ENCODE measurements around the gene MSI2.

The MSI2 gene

GRCh38 chr17:57677301-57677700 is 421.0 kb downstream of the MSI2 start:
- H3K9ac ChIP-seq (ENCODE audit: low read length): no peak overlapping the region
- H3K36me3 ChIP-seq (ENCODE audit: control insufficient read depth in 1 of 2, insufficient read depth in 2 of 2, low read length in 2 of 2): peaks cover 11 to 19% of the 10 kb centered on the region in 2 experiments
- no peak overlapping the region for H3K4ac ChIP-seq (ENCODE audit: low read depth, low read length)
- H2AFZ ChIP-seq (ENCODE audit: insufficient read depth, low read length, poor library complexity): no peak overlapping the region
- no peak overlapping the region for H2BK5ac ChIP-seq (ENCODE audit: low read depth, low read length, poor library complexity)
- no CpG with 5 or more reads among the region's 5 CpGs for WGBS (ENCODE audit: extremely low coverage, insufficient coverage, insufficient read length)
- H2AK5ac ChIP-seq (ENCODE audit: low read length): no peak overlapping the region
- H3K4me3 ChIP-seq (ENCODE audit: low read depth, low read length): no peak overlapping the region
- no peak overlapping the region for H4K8ac ChIP-seq (ENCODE audit: low read depth, low read length)
- H3K79me2 ChIP-seq (ENCODE audit: control insufficient read depth, insufficient read depth, low read length, poor library complexity): no peaks in the 10 kb centered on the region
- no peak overlapping the region for H3K23ac ChIP-seq (ENCODE audit: low read length)
- H3K27me3 ChIP-seq (ENCODE audit: insufficient read depth, low read length): no peaks in the 10 kb centered on the region
- H3K9me3 ChIP-seq (ENCODE audit: insufficient read depth, low read depth, low read length): peaks cover 2% of the 10 kb centered on the region
- H3K18ac ChIP-seq (ENCODE audit: low read length): no peak overlapping the region
- no peak overlapping the region for H4K12ac ChIP-seq (ENCODE audit: low read depth, low read length)
- no peak for DNase-seq
- H3K14ac ChIP-seq (ENCODE audit: low read length): no peak overlapping the region
- H3K4me2 ChIP-seq (ENCODE audit: low read length): no peak overlapping the region
- no peaks in the 10 kb centered on the region for H3K79me1 ChIP-seq (ENCODE audit: low read length)
- no peak overlapping the region for H2BK12ac ChIP-seq (ENCODE audit: low read length)
- no peak overlapping the region for H2BK120ac ChIP-seq (ENCODE audit: insufficient read depth, low read length, poor library complexity)
- no peak overlapping the region for H3K27ac ChIP-seq (ENCODE audit: low read depth, low read length)
- H3K4me1 ChIP-seq (ENCODE audit: control insufficient read depth in 1 of 2, insufficient read depth in 2 of 2, low read length in 2 of 2): peaks cover 0 to 3% of the 10 kb centered on the region in 2 experiments
- H4K91ac ChIP-seq (ENCODE audit: low read depth, low read length): no peak overlapping the region

- H4K12ac ChIP-seq (ENCODE audit: low read depth, low read length): no peak overlapping the region
- H3K4ac ChIP-seq (ENCODE audit: low read depth, low read length): no peak overlapping the region
- no peak overlapping the region for H3K4me3 ChIP-seq (ENCODE audit: low read depth, low read length)
- H3K27me3 ChIP-seq (ENCODE audit: insufficient read depth, low read length): no peaks in the 10 kb centered on the region
- H2BK120ac ChIP-seq (ENCODE audit: insufficient read depth, low read length, poor library complexity): no peak overlapping the region
- whole genome bisulfite sequencing (ENCODE audit: extremely low coverage, insufficient coverage, insufficient read length): no CpG with 5 or more reads among the region's 6 CpGs
- no peak overlapping the region for H3K27ac ChIP-seq (ENCODE audit: low read depth, low read length)
- H2BK12ac ChIP-seq (ENCODE audit: low read length): no peak overlapping the region
- no peak overlapping the region for H2AFZ ChIP-seq (ENCODE audit: insufficient read depth, low read length, poor library complexity)
- no peak overlapping the region for H3K14ac ChIP-seq (ENCODE audit: low read length)
- no peak overlapping the region for H3K18ac ChIP-seq (ENCODE audit: low read length)
- H3K23ac ChIP-seq (ENCODE audit: low read length): no peak overlapping the region
- H3K9me3 ChIP-seq (ENCODE audit: insufficient read depth, low read depth, low read length): peaks cover 2% of the 10 kb centered on the region
- H4K8ac ChIP-seq (ENCODE audit: low read depth, low read length): no peak overlapping the region
- no peaks in the 10 kb centered on the region for H3K79me1 ChIP-seq (ENCODE audit: low read length)
- DNase-seq: no peak
- no peak overlapping the region for H3K4me2 ChIP-seq (ENCODE audit: low read length)
- peaks cover 0 to 3% of the 10 kb centered on the region in 2 experiments for H3K4me1 ChIP-seq (ENCODE audit: control insufficient read depth in 1 of 2, insufficient read depth in 2 of 2, low read length in 2 of 2)
- peaks cover 14 to 21% of the 10 kb centered on the region in 2 experiments for H3K36me3 ChIP-seq (ENCODE audit: control insufficient read depth in 1 of 2, insufficient read depth in 2 of 2, low read length in 2 of 2)
- no peaks in the 10 kb centered on the region for H3K79me2 ChIP-seq (ENCODE audit: control insufficient read depth, insufficient read depth, low read length, poor library complexity)
- H2BK5ac ChIP-seq (ENCODE audit: low read depth, low read length, poor library complexity): no peak overlapping the region
- no peak overlapping the region for H4K91ac ChIP-seq (ENCODE audit: low read depth, low read length)
- no peak overlapping the region for H3K9ac ChIP-seq (ENCODE audit: low read length)
- no peak overlapping the region for H2AK5ac ChIP-seq (ENCODE audit: low read length)
Observed at GRCh38 chr17:57677858-57678257, 421.5 kb downstream of the MSI2 start.

GRCh38 chr17:57678393-57678792 is 422.1 kb downstream of the MSI2 start:
- Histone ChIP-seq H3K4ac (ENCODE audit: low read depth, low read length) (no peak overlapping the region), H3K18ac (ENCODE audit: low read length) (no peak overlapping the region), H3K36me3 (ENCODE audit: control insufficient read depth in 1 of 2, insufficient read depth in 2 of 2, low read length in 2 of 2) (peaks cover 14 to 19% of the 10 kb centered on the region in 2 experiments), H3K4me1 (ENCODE audit: control insufficient read depth in 1 of 2, insufficient read depth in 2 of 2, low read length in 2 of 2) (no peaks in the 10 kb centered on the region), H3K27me3 (ENCODE audit: insufficient read depth, low read length) (no peaks in the 10 kb centered on the region), H3K9ac (ENCODE audit: low read length) (no peak overlapping the region), H4K12ac (ENCODE audit: low read depth, low read length) (no peak overlapping the region), H3K14ac (ENCODE audit: low read length) (no peak overlapping the region), H3K4me2 (ENCODE audit: low read length) (no peak overlapping the region), H2AFZ (ENCODE audit: insufficient read depth, low read length, poor library complexity) (no peak overlapping the region), H3K27ac (ENCODE audit: low read depth, low read length) (no peak overlapping the region), H2BK120ac (ENCODE audit: insufficient read depth, low read length, poor library complexity) (no peak overlapping the region), H4K91ac (ENCODE audit: low read depth, low read length) (no peak overlapping the region), H3K79me2 (ENCODE audit: control insufficient read depth, insufficient read depth, low read length, poor library complexity) (no peaks in the 10 kb centered on the region), H3K4me3 (ENCODE audit: low read depth, low read length) (no peak overlapping the region), H3K79me1 (ENCODE audit: low read length) (no peaks in the 10 kb centered on the region), H3K9me3 (ENCODE audit: insufficient read depth, low read depth, low read length) (peaks cover 2% of the 10 kb centered on the region), H4K8ac (ENCODE audit: low read depth, low read length) (no peak overlapping the region), H2BK12ac (ENCODE audit: low read length) (no peak overlapping the region), H3K23ac (ENCODE audit: low read length) (no peak overlapping the region), H2BK5ac (ENCODE audit: low read depth, low read length, poor library complexity) (no peak overlapping the region), H2AK5ac (ENCODE audit: low read length) (no peak overlapping the region)
- DNase-seq: no peak

- DNase-seq: no peak
- H3K9ac ChIP-seq (ENCODE audit: low read length): no peak overlapping the region
- no peak overlapping the region for H2BK120ac ChIP-seq (ENCODE audit: insufficient read depth, low read length, poor library complexity)
- no peak overlapping the region for H2AK5ac ChIP-seq (ENCODE audit: low read length)
- peaks cover 2% of the 10 kb centered on the region for H3K9me3 ChIP-seq (ENCODE audit: insufficient read depth, low read depth, low read length)
- H3K23ac ChIP-seq (ENCODE audit: low read length): no peak overlapping the region
- H4K8ac ChIP-seq (ENCODE audit: low read depth, low read length): no peak overlapping the region
- H3K27me3 ChIP-seq (ENCODE audit: insufficient read depth, low read length): no peaks in the 10 kb centered on the region
- H2AFZ ChIP-seq (ENCODE audit: insufficient read depth, low read length, poor library complexity): no peak overlapping the region
- no peak overlapping the region for H3K27ac ChIP-seq (ENCODE audit: low read depth, low read length)
- no peak overlapping the region for H3K14ac ChIP-seq (ENCODE audit: low read length)
- H3K18ac ChIP-seq (ENCODE audit: low read length): no peak overlapping the region
- no peak overlapping the region for H4K12ac ChIP-seq (ENCODE audit: low read depth, low read length)
- no peaks in the 10 kb centered on the region for H3K79me1 ChIP-seq (ENCODE audit: low read length)
- H3K79me2 ChIP-seq (ENCODE audit: control insufficient read depth, insufficient read depth, low read length, poor library complexity): no peaks in the 10 kb centered on the region
- H3K4me3 ChIP-seq (ENCODE audit: low read depth, low read length): no peak overlapping the region
- H2BK12ac ChIP-seq (ENCODE audit: low read length): no peak overlapping the region
- no CpG with 5 or more reads among the region's 7 CpGs for WGBS (ENCODE audit: extremely low coverage, insufficient coverage, insufficient read length)
- no peak overlapping the region for H2BK5ac ChIP-seq (ENCODE audit: low read depth, low read length, poor library complexity)
- no peak overlapping the region for H3K4ac ChIP-seq (ENCODE audit: low read depth, low read length)
- H4K91ac ChIP-seq (ENCODE audit: low read depth, low read length): no peak overlapping the region
- no peak overlapping the region for H3K4me2 ChIP-seq (ENCODE audit: low read length)
- H3K36me3 ChIP-seq (ENCODE audit: control insufficient read depth in 1 of 2, insufficient read depth in 2 of 2, low read length in 2 of 2): peaks cover 16 to 19% of the 10 kb centered on the region in 2 experiments
- no peaks in the 10 kb centered on the region for H3K4me1 ChIP-seq (ENCODE audit: control insufficient read depth in 1 of 2, insufficient read depth in 2 of 2, low read length in 2 of 2)
Observed at GRCh38 chr17:57679356-57679755, 423.0 kb downstream of the MSI2 start.
